ENCODE data around the gene PLCL1. TPM values are rescaled to one million over a fixed set of nuclear protein-coding genes. Genes with fewer than 3 reads are reported as not detected.

PLCL1 gene
- total and polyA plus RNA-seq, 10 of the 15 experiments (the other 5 are each of a cell fraction or from before 2014, with no cell fraction given): 0.03 to 1.5 (median 0.22) TPM

DNA sequence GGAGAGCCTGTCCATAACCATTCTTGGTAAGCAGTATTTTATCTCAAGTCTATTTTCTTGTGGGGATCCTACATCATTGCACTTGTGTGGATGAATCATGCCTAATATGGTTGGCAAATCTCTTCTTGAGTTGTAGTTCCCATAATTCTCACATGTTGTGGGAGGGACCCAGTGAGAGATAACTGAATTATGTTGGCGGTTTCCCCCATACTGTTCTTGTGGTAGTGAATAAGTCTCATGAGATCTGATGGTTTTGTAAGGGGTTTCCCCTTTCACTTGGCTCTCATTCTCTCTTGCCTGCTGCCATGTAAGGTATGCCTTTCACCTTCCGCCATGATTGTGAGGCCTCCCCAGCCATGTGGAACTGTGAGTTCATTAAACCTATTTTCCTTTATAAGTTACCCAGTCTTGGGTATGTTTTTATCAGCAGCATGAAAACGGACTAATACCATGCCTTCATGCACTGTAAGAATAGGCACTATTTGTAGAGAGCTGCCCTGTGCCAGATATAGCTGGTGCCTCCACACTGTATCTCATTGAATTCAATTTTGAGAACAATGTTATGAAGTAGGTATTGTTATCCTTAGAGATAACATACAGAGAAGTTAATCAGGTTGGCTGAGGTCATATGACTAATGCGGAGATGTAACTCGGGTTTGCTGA is 148.3 kb downstream of the PLCL1 start (continued):
- TF ChIP-seq, protein P1, sequence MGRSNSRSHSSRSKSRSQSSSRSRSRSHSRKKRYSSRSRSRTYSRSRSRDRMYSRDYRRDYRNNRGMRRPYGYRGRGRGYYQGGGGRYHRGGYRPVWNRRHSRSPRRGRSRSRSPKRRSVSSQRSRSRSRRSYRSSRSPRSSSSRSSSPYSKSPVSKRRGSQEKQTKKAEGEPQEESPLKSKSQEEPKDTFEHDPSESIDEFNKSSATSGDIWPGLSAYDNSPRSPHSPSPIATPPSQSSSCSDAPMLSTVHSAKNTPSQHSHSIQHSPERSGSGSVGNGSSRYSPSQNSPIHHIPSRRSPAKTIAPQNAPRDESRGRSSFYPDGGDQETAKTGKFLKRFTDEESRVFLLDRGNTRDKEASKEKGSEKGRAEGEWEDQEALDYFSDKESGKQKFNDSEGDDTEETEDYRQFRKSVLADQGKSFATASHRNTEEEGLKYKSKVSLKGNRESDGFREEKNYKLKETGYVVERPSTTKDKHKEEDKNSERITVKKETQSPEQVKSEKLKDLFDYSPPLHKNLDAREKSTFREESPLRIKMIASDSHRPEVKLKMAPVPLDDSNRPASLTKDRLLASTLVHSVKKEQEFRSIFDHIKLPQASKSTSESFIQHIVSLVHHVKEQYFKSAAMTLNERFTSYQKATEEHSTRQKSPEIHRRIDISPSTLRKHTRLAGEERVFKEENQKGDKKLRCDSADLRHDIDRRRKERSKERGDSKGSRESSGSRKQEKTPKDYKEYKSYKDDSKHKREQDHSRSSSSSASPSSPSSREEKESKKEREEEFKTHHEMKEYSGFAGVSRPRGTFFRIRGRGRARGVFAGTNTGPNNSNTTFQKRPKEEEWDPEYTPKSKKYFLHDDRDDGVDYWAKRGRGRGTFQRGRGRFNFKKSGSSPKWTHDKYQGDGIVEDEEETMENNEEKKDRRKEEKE (IDR thresholded peaks at IDR 0.05): no peak
- TF ChIP-seq, protein P2, sequence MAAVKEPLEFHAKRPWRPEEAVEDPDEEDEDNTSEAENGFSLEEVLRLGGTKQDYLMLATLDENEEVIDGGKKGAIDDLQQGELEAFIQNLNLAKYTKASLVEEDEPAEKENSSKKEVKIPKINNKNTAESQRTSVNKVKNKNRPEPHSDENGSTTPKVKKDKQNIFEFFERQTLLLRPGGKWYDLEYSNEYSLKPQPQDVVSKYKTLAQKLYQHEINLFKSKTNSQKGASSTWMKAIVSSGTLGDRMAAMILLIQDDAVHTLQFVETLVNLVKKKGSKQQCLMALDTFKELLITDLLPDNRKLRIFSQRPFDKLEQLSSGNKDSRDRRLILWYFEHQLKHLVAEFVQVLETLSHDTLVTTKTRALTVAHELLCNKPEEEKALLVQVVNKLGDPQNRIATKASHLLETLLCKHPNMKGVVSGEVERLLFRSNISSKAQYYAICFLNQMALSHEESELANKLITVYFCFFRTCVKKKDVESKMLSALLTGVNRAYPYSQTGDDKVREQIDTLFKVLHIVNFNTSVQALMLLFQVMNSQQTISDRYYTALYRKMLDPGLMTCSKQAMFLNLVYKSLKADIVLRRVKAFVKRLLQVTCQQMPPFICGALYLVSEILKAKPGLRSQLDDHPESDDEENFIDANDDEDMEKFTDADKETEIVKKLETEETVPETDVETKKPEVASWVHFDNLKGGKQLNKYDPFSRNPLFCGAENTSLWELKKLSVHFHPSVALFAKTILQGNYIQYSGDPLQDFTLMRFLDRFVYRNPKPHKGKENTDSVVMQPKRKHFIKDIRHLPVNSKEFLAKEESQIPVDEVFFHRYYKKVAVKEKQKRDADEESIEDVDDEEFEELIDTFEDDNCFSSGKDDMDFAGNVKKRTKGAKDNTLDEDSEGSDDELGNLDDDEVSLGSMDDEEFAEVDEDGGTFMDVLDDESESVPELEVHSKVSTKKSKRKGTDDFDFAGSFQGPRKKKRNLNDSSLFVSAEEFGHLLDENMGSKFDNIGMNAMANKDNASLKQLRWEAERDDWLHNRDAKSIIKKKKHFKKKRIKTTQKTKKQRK (IDR thresholded peaks at IDR 0.05; ENCODE audit: low read depth, low read length): no peak
- TF ChIP-seq NR2C1 (IDR thresholded peaks at IDR 0.05): no peak
- no peak for TF ChIP-seq KAT2A (conservative IDR thresholded peaks at IDR 0.05; ENCODE audit: control insufficient read depth, low read depth, low read length)
- TF ChIP-seq MTA3 (IDR thresholded peaks at IDR 0.05; ENCODE audit: borderline replicate concordance, low read length): no peak
- TF ChIP-seq, protein P3, sequence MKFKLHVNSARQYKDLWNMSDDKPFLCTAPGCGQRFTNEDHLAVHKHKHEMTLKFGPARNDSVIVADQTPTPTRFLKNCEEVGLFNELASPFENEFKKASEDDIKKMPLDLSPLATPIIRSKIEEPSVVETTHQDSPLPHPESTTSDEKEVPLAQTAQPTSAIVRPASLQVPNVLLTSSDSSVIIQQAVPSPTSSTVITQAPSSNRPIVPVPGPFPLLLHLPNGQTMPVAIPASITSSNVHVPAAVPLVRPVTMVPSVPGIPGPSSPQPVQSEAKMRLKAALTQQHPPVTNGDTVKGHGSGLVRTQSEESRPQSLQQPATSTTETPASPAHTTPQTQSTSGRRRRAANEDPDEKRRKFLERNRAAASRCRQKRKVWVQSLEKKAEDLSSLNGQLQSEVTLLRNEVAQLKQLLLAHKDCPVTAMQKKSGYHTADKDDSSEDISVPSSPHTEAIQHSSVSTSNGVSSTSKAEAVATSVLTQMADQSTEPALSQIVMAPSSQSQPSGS (IDR thresholded peaks at IDR 0.05; ENCODE audit: low read length): no peak
- TF ChIP-seq SRF (IDR thresholded peaks at IDR 0.05; ENCODE audit: low read depth in 2 of 2, low read length in 2 of 2): no peak
- TF ChIP-seq POU2F2 (IDR thresholded peaks at IDR 0.05; ENCODE audit: borderline replicate concordance, low read depth, low read length): no peak
- no peak for TF ChIP-seq RCOR1 (conservative IDR thresholded peaks at IDR 0.05; ENCODE audit: low read depth, low read length)
- TF ChIP-seq, protein P4, sequence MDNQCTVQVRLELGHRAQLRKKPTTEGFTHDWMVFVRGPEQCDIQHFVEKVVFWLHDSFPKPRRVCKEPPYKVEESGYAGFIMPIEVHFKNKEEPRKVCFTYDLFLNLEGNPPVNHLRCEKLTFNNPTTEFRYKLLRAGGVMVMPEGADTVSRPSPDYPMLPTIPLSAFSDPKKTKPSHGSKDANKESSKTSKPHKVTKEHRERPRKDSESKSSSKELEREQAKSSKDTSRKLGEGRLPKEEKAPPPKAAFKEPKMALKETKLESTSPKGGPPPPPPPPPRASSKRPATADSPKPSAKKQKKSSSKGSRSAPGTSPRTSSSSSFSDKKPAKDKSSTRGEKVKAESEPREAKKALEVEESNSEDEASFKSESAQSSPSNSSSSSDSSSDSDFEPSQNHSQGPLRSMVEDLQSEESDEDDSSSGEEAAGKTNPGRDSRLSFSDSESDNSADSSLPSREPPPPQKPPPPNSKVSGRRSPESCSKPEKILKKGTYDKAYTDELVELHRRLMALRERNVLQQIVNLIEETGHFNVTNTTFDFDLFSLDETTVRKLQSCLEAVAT (IDR thresholded peaks at IDR 0.05): peak; percentile 64
- TF ChIP-seq, protein P5, sequence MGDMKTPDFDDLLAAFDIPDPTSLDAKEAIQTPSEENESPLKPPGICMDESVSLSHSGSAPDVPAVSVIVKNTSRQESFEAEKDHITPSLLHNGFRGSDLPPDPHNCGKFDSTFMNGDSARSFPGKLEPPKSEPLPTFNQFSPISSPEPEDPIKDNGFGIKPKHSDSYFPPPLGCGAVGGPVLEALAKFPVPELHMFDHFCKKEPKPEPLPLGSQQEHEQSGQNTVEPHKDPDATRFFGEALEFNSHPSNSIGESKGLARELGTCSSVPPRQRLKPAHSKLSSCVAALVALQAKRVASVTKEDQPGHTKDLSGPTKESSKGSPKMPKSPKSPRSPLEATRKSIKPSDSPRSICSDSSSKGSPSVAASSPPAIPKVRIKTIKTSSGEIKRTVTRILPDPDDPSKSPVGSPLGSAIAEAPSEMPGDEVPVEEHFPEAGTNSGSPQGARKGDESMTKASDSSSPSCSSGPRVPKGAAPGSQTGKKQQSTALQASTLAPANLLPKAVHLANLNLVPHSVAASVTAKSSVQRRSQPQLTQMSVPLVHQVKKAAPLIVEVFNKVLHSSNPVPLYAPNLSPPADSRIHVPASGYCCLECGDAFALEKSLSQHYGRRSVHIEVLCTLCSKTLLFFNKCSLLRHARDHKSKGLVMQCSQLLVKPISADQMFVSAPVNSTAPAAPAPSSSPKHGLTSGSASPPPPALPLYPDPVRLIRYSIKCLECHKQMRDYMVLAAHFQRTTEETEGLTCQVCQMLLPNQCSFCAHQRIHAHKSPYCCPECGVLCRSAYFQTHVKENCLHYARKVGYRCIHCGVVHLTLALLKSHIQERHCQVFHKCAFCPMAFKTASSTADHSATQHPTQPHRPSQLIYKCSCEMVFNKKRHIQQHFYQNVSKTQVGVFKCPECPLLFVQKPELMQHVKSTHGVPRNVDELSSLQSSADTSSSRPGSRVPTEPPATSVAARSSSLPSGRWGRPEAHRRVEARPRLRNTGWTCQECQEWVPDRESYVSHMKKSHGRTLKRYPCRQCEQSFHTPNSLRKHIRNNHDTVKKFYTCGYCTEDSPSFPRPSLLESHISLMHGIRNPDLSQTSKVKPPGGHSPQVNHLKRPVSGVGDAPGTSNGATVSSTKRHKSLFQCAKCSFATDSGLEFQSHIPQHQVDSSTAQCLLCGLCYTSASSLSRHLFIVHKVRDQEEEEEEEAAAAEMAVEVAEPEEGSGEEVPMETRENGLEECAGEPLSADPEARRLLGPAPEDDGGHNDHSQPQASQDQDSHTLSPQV (IDR thresholded peaks at IDR 0.05): peak; percentile 37; the same call in 1 of the 2 replicates
- TF ChIP-seq SMC3 (IDR thresholded peaks at IDR 0.05; ENCODE audit: borderline replicate concordance, low read length): no peak
- TF ChIP-seq TCF3 (IDR thresholded peaks at IDR 0.05; ENCODE audit: borderline replicate concordance, insufficient read depth, low read depth, low read length): no peak
